K562 (cell line): ENCODE data around the gene RCOR1. TPM values are rescaled to one million over a fixed set of nuclear protein-coding genes. Genes with fewer than 3 reads are reported as not detected.
A peak's percentile ranks its signal among the peaks of the same experiment; 100 is the strongest.

Experiments
- ARID2 ChIP-seq: fragments of 450-650 bp; IDR thresholded peaks from 2 replicates; pipeline ENCODE4 v1.6.1; 2017; ENCODE audit warnings: antibody characterized with exemption, mild to moderate bottlenecking
- ESRRA ChIP-seq: fragments of 450-650 bp; IDR thresholded peaks from 2 replicates; pipeline ENCODE4 v1.6.1; 2014; ENCODE audit warnings: low read depth, mild to moderate bottlenecking, moderate library complexity, borderline replicate concordance
- HMGXB4 ChIP-seq: sonication (generic); formaldehyde crosslinking; IDR thresholded peaks from 2 replicates; pipeline ENCODE4 v1.8.1; 2023; ENCODE audit warnings: mild to moderate bottlenecking, missing genetic modification reagents
- MEIS2 ChIP-seq: fragments of 450-650 bp; IDR thresholded peaks from 2 replicates; pipeline ENCODE4 v1.6.1; 2014; ENCODE audit warnings: mild to moderate bottlenecking; ENCODE audit not compliant: partially characterized antibody
- NR2C1 ChIP-seq, 2 experiments: fragments of 450-650 bp; IDR thresholded peaks; 2 replicates each; pipeline ENCODE4 v1.6.1; 2017; ENCODE audit warnings: mild to moderate bottlenecking in 2 of 2, antibody characterized with exemption in 1 of 2, inconsistent platforms in 1 of 2, missing compliant biosample characterization in 1 of 2, missing genetic modification characterization in 1 of 2
- RFX1 ChIP-seq: fragments of 450-650 bp; IDR thresholded peaks from 2 replicates; pipeline ENCODE4 v1.6.1; 2016; ENCODE audit warnings: mild to moderate bottlenecking, moderate library complexity
- RREB1 ChIP-seq: fragments of 250-450 bp; sonication (Bioruptor Pico); IDR thresholded peaks from 2 replicates; pipeline ENCODE4 v1.4.0; 2020
- TCF7 ChIP-seq: sonication (generic); IDR thresholded peaks from 2 replicates; pipeline ENCODE4 v1.6.1; 2016; ENCODE audit warnings: antibody characterized with exemption, borderline replicate concordance
- TEAD4 ChIP-seq, 2 experiments: sonication (generic) in 1 of 2; formaldehyde crosslinking in 1 of 2; IDR thresholded peaks; 2 replicates each; pipeline versions ENCODE4 v1.6.1 to v1.8.0; 2012 to 2022; ENCODE audit warnings: borderline replicate concordance in 1 of 2, inconsistent platforms in 1 of 2, low read length in 1 of 2, mild to moderate bottlenecking in 1 of 2, missing genetic modification reagents in 1 of 2
- VEZF1 ChIP-seq: fragments of 200-800 bp; sonication (Bioruptor generic); IDR thresholded peaks from 2 replicates; pipeline ENCODE4 v1.6.1; 2017; ENCODE audit warnings: missing genetic modification characterization, missing compliant biosample characterization
- ZBTB11 ChIP-seq, 3 experiments: fragments of 200-800 bp in 1 of 3; fragments of 250-450 bp in 1 of 3; fragments of 450-650 bp in 1 of 3; sonication (Bioruptor Pico) in 1 of 3; sonication (Bioruptor generic) in 1 of 3; formaldehyde crosslinking in 1 of 3; IDR thresholded peaks; 2 replicates each; pipeline versions ENCODE4 v1.6.1 to v1.8.0; 2016 to 2022; ENCODE audit warnings: mild to moderate bottlenecking in 2 of 3, missing genetic modification characterization in 2 of 3, missing compliant biosample characterization in 1 of 3, moderate library complexity in 1 of 3
- ZNF408 ChIP-seq: fragments of 250-450 bp; sonication (Bioruptor Pico); IDR thresholded peaks from 2 replicates; pipeline ENCODE4 v1.4.0; 2020; ENCODE audit warnings: low read depth, mild to moderate bottlenecking, moderate library complexity
- polyA plus RNA-seq, 8 experiments: library from polyadenylated mRNA; depleted of rRNA in 4 of 8; stranded (reverse) in 5 of 8; unstranded in 3 of 8; fragments of >200 nt; fragmentation: Nextera tagmentation in 2 of 8; fragmentation: Illumina TruSeq in 1 of 8; extraction: Ambion mirVana in 2 of 8; extraction: Trizol in 1 of 8; gene quantifications; 2 replicates each; pipeline versions ENCODE4 v1.2.1 to v1.2.3, GENCODE V29; 2011 to 2014; ENCODE audit warnings: inconsistent platforms in 1 of 8, missing spikeins in 1 of 8
- total RNA-seq, 7 experiments: library from RNA; depleted of rRNA in 6 of 7; stranded (reverse); fragments of >200 nt in 6 of 7; fragmentation: Illumina TruSeq in 2 of 7; extraction: Trizol in 2 of 7; gene quantifications; 2 replicates each; pipeline versions ENCODE4 v1.2.1 to v1.2.3, GENCODE V29; 2011 to 2021; ENCODE audit warnings: low replicate concordance in 1 of 7

RCOR1 gene
- total and polyA plus RNA-seq, 9 of the 15 experiments (the other 6 are each of a cell fraction or from before 2014, with no cell fraction given) = 8.5 to 47.9 (median 20.9) TPM

DNA sequence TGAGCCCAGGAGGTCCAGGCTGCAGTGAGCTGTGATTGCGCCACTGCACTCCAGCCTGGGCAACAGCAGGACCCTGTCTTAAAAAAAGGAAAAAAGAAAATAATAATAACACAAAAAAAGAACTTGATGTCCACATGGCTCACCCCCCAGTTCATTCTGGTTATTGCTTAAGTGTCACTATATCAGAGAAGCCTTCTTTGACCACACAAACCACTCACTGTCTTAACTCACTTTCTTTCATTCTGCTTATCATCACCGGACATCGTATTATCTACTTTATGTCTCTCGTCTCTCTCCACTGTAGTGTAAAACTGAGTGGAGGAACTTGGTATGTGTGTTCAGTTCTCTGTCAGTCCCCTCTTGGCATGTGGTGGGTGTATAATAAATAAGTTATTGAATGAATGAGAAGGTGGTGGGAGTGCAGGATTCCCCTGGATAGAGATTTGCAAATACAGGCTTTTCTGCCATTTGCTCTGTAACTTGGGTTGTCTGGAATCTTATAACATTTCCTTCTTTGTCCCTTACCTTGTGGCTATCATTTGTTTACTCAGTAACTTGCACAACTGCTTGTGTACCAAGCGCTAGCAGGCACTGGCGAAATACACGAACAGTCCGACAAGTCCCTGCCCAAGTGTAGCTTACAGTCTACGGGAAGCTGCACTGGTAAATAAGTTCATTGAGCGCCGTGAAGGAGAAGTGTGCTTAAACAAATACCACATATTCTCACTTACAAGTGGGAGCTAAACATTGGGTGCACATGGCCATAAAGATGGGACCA lies 98.2 kb downstream of the RCOR1 start (continued):
- no peak for TF ChIP-seq HMGXB4 (CRISPR knock-in tag)
- TF ChIP-seq RREB1 = no peak
- TF ChIP-seq NR2C1 (IDR thresholded peaks at IDR 0.05) = no peak
- TF ChIP-seq NR2C1 (tag; IDR thresholded peaks at IDR 0.05) = no peak
- TF ChIP-seq ESRRA = peak; percentile 25; the same call in 1 of the 2 replicates
- TF ChIP-seq ARID2 = no peak
- TF ChIP-seq ZBTB11 (CRISPR knock-in tag; IDR thresholded peaks at IDR 0.05) = no peak
- TF ChIP-seq VEZF1 (CRISPR knock-in tag) = peak; percentile 39; the same call in 1 of the 2 replicates
- peak; percentile 82; the same call in 1 of the 2 replicates for TF ChIP-seq TEAD4 (IDR thresholded peaks at IDR 0.05; ENCODE audit: low read length)
- TF ChIP-seq TEAD4 (CRISPR knock-in tag; IDR thresholded peaks at IDR 0.05; ENCODE audit: borderline replicate concordance) = no peak
- peak; percentile 46 for TF ChIP-seq MEIS2
- TF ChIP-seq RFX1 = no peak
- TF ChIP-seq TCF7 = no peak
- no peak for TF ChIP-seq ZNF408 (CRISPR knock-in tag)
